Spleen (tissue), 7 donors: ENCODE measurements around the gene SLC8B1.

Experiments
- POLR2A ChIP-seq, 3 donors: fragments of 450-650 bp; IDR thresholded peaks; one replicate each; pipeline ENCODE4 v1.5.1; 2017; ENCODE audit warnings: antibody characterized with exemption in 3 of 3, mild to moderate bottlenecking in 1 of 3
- POLR2AphosphoS5 ChIP-seq, 3 donors: sonication (generic); formaldehyde crosslinking; IDR thresholded peaks; one replicate each; pipeline ENCODE4 v1.5.1; 2017; ENCODE audit warnings: antibody characterized with exemption in 3 of 3
- TF ChIP-seq, protein P1 (sequence below), 11 experiments: fragments of 200-600 bp in 7 of 11; fragments of 450-650 bp in 4 of 11; sonication (generic) in 4 of 11; IDR thresholded peaks in 8 of 11; conservative IDR thresholded peaks in 3 of 11; 1 replicate in 7 of 11; 2 replicates in 4 of 11; pipeline versions ENCODE4 v1.4.0 to v1.8.0; 2016 to 2021; ENCODE audit warnings: antibody characterized with exemption in 11 of 11, inconsistent platforms in 4 of 11, mild to moderate bottlenecking in 1 of 11
- donor health status: DM: no; HTN: no; CAD: no; lungs with moderate emphysema.
- donor health status: DM: no; HTN: no; CAD: no.
- donor health status: DM: no; HTN: no; CAD: no.

DNA sequence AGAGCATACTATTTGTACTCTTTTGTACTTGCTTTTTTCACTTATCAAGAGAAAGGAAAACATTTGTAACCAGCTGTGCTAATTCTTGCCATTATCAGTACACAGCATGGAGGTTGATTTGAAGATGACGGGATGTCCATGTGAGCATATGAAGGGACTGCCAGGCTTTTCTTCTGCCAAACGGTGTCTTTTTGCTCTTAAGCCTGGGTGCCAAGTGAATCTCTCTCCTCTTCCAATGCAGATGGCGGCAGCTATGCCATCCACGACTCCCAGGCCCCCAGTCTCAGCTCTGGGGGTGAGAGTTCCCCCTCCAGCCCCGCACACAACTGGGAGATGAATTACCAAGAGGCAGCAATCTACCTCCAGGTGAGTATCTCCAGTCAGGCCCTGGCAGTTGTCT, 74.8 kb downstream of the SLC8B1 start:
- TF ChIP-seq, protein P1, sequence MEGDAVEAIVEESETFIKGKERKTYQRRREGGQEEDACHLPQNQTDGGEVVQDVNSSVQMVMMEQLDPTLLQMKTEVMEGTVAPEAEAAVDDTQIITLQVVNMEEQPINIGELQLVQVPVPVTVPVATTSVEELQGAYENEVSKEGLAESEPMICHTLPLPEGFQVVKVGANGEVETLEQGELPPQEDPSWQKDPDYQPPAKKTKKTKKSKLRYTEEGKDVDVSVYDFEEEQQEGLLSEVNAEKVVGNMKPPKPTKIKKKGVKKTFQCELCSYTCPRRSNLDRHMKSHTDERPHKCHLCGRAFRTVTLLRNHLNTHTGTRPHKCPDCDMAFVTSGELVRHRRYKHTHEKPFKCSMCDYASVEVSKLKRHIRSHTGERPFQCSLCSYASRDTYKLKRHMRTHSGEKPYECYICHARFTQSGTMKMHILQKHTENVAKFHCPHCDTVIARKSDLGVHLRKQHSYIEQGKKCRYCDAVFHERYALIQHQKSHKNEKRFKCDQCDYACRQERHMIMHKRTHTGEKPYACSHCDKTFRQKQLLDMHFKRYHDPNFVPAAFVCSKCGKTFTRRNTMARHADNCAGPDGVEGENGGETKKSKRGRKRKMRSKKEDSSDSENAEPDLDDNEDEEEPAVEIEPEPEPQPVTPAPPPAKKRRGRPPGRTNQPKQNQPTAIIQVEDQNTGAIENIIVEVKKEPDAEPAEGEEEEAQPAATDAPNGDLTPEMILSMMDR (IDR thresholded peaks at IDR 0.05 in 8 of 11, conservative IDR thresholded peaks at IDR 0.05 in 3 of 11) = no peak
- TF ChIP-seq POLR2A (IDR thresholded peaks at IDR 0.05) (no peak), POLR2AphosphoS5 (IDR thresholded peaks at IDR 0.05) (no peak)
